RCC 7860 (cell line): ENCODE results near the gene ARSA.
A peak's percentile ranks its signal among the peaks of the same experiment; 100 is the strongest.
"Not testable (repeated sequence)": the region's sequence is repeated elsewhere in the genome, so short reads cannot be mapped to it uniquely, and the experiment has no call there.

Experiments
- DNase-seq: peaks from one replicate; pipeline ENCODE4 v3.0.0-alpha.2; 2015; ENCODE audit warnings: low spot score
- FAIRE-seq: peaks from 2 replicates; lab custom pipeline; 2012; peaks lifted over from hg19 to GRCh38; lab: Jason Lieb, UNC

ARSA gene

GRCh38 chr22:50656122-50657070 lies 28.4 kb upstream of the ARSA start:
- DNase-seq, result peak; percentile 87
- FAIRE-seq, result peak; percentile 80

GRCh38 chr22:50654664-50655063 lies 26.7 kb upstream of the ARSA start:
- FAIRE-seq, DNase-seq: not testable (repeated sequence)

GRCh38 chr22:50653256-50653655 lies 25.3 kb upstream of the ARSA start:
- DNase-seq (no peak), FAIRE-seq (no peak)

DNA sequence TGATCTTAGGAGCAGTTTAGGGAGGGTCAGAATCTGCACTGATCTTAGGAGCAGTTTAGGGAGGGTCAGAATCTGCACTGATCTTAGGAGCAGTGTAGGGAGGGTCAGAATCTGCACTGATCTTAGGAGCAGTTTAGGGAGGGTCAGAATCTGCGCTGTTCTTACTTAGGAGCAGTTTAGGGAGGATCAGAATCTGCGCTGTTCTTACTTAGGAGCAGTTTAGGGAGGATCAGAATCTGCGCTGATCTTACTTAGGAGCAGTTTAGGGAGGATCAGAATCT lies 15.8 kb upstream of the ARSA start:
- not testable (repeated sequence) for FAIRE-seq, DNase-seq

DNA sequence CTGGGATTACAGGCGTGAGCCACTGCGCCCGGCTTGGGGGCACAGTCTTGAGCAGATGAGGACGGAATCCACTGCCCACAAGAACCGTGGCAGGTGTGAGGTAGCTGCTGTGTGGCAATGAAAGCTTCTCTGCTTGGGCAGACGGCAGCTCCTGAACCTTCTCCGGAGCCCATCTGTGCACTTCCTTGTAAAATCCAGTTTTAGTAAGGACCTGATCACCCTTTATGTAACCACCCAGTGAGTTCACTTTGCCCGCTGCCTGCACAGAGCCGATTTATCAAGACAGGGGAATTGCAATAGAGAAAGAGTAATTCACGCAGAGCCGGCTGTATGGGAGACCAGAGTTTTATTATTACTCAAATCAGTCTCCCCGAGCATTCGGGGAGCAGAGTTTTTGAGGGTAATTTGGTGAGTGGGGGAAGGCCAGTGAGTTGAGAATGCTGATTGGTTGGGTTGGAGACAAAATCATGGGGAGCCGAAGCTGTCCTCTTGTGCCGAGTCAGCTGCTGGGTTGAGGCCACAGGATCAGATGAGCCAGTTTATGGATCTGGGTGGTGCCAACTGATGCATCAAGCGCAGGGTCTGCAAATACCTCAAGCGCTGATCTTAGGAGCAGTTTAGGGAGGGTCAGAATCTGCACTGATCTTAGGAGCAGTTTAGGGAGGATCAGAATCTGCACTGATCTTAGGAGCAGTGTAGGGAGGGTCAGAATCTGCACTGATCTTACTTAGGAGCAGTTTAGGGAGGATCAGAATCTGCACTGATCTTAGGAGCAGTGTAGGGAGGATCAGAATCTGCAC lies 15.3 kb upstream of the ARSA start:
- FAIRE-seq, result not testable (repeated sequence)

GRCh38 chr22:50641696-50642607 lies 14.0 kb upstream of the ARSA start:
- FAIRE-seq, result no peak
- no peak for DNase-seq

More for the DNA sequence above, 15.3 kb upstream of the ARSA start:
- DNase-seq, result not testable (repeated sequence)

- no peak for DNase-seq
- no peak for FAIRE-seq
Observed at GRCh38 chr22:50640857-50641647, 13.1 kb upstream of the ARSA start.

DNA sequence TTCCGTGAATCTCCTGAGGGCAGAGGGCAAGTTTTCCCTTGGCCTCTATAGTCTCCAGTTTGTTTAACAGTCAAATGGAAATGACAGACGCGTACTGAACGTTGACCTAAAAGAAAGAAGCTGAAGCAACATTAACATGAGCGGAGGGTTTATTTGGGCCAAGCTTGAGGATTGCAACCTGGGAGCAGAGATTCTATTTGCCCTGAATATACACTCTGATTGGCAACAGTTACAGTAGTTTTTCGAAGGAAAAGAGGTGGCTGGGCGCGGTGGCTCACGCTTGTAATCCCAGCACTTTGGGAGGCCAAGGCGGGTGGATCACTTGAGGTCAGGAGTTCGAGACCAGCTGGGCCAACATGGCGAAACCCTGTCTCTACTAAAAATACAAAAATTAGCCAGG lies 12.3 kb upstream of the ARSA start:
- not testable (repeated sequence) for DNase-seq, FAIRE-seq

DNA sequence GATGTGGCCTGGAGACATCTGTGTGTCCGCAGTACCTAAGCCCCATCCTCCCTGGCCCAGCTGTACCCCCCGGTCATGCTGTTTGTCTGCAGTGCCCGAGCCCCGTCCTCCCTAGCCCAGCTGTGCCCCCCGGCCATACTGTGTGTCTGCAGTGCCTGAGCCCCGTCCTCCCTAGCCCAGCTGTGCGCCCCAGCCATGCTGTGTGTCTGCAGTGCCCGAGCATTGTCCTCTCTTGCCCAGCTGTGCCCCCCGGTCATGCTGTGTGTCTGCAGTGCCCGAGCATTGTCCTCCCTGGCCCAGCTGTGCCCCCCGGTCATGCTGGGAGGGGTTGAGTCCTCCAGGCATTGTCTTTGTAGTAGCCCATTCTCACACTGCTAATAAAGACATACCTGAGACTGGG lies 7.6 kb upstream of the ARSA start:
- DNase-seq, result no peak
- FAIRE-seq, result no peak

GRCh38 chr22:50633771-50634170 lies 5.8 kb upstream of the ARSA start:
- DNase-seq (no peak), FAIRE-seq (no peak)

GRCh38 chr22:50633086-50633485 lies 5.1 kb upstream of the ARSA start:
- DNase-seq (no peak), FAIRE-seq (no peak)

DNA sequence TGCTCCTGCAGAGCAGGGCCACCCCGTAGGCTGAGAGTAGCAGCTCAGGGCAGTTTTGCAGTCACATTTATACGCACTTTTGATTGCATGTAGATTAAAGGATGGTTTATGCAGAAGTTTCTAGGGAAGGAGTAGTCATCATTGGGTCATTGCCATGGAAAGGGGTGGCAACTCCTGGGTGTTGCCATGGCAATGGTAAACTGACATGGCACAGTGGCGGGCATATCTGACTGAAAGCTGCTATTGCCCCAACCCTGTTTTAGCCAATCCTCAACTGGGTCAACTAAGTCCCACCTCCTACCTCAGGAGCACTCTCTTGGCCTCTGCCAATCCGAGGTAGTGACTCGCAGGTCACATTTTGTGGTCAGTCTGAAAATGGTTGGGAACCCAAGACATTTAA lies 2.4 kb upstream of the ARSA start:
- FAIRE-seq (no peak), DNase-seq (peak; percentile 45)

DNA sequence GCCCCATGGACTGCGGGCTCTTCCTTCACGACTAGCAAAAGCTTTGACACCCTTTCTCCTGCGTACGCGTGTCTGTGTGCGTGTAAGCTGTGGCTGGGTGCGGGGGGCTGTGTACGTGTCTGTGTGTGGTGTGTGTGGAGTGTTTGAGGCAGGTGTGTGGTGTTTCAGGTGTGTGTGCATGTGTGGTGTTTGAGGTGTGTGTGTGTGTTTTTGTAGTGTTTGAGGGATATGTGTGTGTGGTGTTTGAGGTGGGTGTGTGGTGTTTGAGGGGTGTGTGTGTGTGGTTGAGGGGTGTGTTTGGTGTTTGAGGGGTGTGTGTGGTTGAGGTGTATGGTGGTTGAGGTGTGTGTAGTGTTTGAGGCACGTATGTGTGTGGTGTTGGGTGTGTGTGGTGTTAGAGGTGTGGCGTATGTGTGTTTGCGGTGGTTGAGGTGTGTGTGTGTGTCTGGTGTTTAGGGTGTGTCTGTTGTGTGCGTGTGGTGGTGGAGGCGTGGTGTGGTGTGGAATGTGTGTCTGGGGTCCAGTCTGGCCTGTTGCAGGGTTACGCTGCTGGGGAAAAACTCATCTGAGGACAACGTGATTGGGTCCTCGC lies 687 bp upstream of the ARSA start:
- DNase-seq (no peak), FAIRE-seq (no peak)

DNA sequence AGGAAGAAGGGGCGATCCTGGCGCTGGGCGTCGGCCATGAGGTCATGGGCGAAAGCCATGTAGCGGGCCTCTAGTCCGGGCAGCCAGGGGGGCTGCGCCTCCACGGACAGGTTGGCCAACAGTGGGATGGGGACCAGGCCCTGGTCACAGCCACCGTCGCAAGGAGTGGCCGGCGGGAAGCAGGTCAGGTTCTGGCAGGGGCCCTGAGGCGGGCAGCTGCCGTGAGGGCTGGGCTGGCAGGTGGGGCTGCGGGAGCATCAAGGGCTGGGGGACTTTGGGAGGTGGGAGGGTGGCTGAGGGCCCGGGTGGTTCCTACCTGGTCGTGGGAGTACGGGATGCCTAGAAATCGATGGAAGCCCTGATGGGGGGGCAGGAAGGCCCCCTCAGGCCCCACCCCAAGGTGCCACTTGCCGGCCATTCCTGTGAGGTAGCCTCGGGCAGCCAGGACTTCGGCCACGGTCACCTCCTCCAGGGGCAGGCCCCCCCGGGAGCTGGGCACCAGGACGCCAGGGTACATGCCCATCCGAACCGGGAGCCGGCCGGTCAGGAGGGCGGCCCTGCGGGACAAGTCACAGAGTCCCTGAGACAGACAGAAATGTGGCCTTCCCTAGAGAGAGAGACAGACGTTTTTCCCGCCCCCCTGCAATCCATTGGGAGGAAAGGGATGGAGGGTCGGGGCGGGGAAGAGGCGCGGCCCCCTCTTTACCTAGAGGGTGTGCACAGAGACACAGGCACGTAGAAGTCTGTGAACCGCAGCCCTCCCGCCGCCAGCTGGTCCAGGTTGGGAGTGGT lies 906 bp downstream of the ARSA start:
- DNase-seq (no peak), FAIRE-seq (no peak)

- no peak for DNase-seq
- no peak for FAIRE-seq
Observed at GRCh38 chr22:50626314-50626849, 1.6 kb downstream of the ARSA start.

- no peak for DNase-seq
- FAIRE-seq, result no peak
Observed at GRCh38 chr22:50625568-50626313, 2.2 kb downstream of the ARSA start.

DNA sequence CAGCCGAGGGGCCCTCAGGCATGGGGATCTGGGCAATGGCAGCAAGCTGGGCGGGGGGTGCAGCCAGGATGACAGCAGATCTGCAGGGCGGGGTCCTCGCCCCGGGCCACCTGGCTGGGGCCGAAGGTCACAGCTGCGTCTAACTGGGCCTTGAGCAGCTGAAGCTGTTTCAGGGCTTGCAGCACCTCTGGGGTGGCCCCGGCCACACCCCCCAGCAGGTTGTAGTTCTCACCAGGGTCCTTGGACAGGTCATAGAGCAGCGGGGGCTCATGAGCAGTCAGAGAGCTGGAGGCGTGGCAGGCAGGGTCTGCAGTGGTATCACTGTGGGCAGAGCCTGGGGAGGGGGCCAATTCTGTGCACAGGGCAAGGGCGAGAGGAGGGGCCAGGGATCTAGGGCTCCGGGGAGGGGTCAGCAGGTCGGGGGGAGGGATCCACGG lies 2.8 kb downstream of the ARSA start:
- DNase-seq (no peak), FAIRE-seq (no peak)
